Medulla oblongata (tissue), 1 donor: ENCODE measurements around the gene PDCD4.

ENCODE experiments used
- DNase-seq: peaks from one replicate; pipeline ENCODE4 v3.0.0-alpha.2; 2015; ENCODE audit errors: extremely low spot score

Gene PDCD4

GRCh38 chr10:110842326-110842904, 29.3 kb upstream of the PDCD4 start:
- DNase-seq = no peak

GRCh38 chr10:110843031-110843430, 28.7 kb upstream of the PDCD4 start:
- peak; percentile 60 for DNase-seq

GRCh38 chr10:110843796-110844616, 27.7 kb upstream of the PDCD4 start:
- DNase-seq = no peak

GRCh38 chr10:110844617-110844881, 27.2 kb upstream of the PDCD4 start:
- no peak for DNase-seq

- no peak for DNase-seq
Measured at GRCh38 chr10:110845192-110845755, 26.5 kb upstream of the PDCD4 start.

GRCh38 chr10:110845756-110846620, 25.7 kb upstream of the PDCD4 start:
- DNase-seq = no peak

- DNase-seq = no peak
Measured at GRCh38 chr10:110847374-110847773, 24.4 kb upstream of the PDCD4 start.

GRCh38 chr10:110848106-110848505, 23.6 kb upstream of the PDCD4 start:
- no peak for DNase-seq

- DNase-seq = no peak
Measured at GRCh38 chr10:110850099-110850498, 21.6 kb upstream of the PDCD4 start.

- DNase-seq = no peak
Measured at GRCh38 chr10:110851020-110851612, 20.6 kb upstream of the PDCD4 start.

- DNase-seq = no peak
Measured at GRCh38 chr10:110852255-110852896, 19.4 kb upstream of the PDCD4 start.

GRCh38 chr10:110852947-110853346, 18.8 kb upstream of the PDCD4 start:
- no peak for DNase-seq

GRCh38 chr10:110853921-110854605, 17.7 kb upstream of the PDCD4 start:
- DNase-seq = no peak

- peak; percentile 64 for DNase-seq
Measured at GRCh38 chr10:110857265-110858171, 14.2 kb upstream of the PDCD4 start.

GRCh38 chr10:110858297-110858934, 13.3 kb upstream of the PDCD4 start:
- no peak for DNase-seq

GRCh38 chr10:110859206-110859972, 12.3 kb upstream of the PDCD4 start:
- DNase-seq = no peak

- peak; percentile 78 for DNase-seq
Measured at GRCh38 chr10:110859973-110860376, 11.8 kb upstream of the PDCD4 start.

GRCh38 chr10:110860576-110861241, 11.0 kb upstream of the PDCD4 start:
- no peak for DNase-seq
